HCT116 (cell line): ENCODE measurements around the gene NUB1. TPM values are rescaled to one million over a fixed set of nuclear protein-coding genes. Genes with fewer than 3 reads are reported as not detected.

Experiments used
- ATAC-seq: fragments of 200-7000 bp; cut with Tn5 transposase; 2 replicates; pipeline ENCODE4 v1.9.1; 2020; ENCODE audit warnings: mild to moderate bottlenecking, moderate library complexity
- BruUV-seq: library from RNA; stranded (reverse); fragments of 400-500 nt; replicated peaks from 2 replicates; lab custom pipeline; 2021; lab: Mats Ljungman, UMichigan
- CTCF ChIA-PET: fragments of 300-600 bp; sonication (Branson Sonifier 250); formaldehyde crosslinking; loops from one replicate; lab custom pipeline; 2021; ENCODE audit warnings: antibody characterized with exemption; lab: Charles Lee
- POLR2A ChIA-PET: fragments of 300-600, 350-600 bp; sonication (Branson Sonifier 250); formaldehyde crosslinking; loops from one replicate; lab custom pipeline; 2021; ENCODE audit warnings: antibody characterized with exemption; lab: Charles Lee
- RAD21 ChIA-PET, 2 experiments: fragments of 300-600 bp; sonication (Branson Sonifier 250); formaldehyde crosslinking; loops; one replicate each; lab custom pipeline; 2023; ENCODE audit warnings: low total read pairs in 2 of 2; ENCODE audit not compliant: uncharacterized antibody in 2 of 2, unreplicated experiment in 2 of 2, low non-redundant PET in 1 of 2; lab: Charles Lee
- DNase-seq: peaks from one replicate; pipeline ENCODE4 v3.0.0-alpha.2; 2010; ENCODE audit warnings: low read depth, low spot score
- H2AFZ ChIP-seq: fragments of 200-600 bp; shearing (Covaris generic), sonication (generic); 2 replicates; pipeline ENCODE4 v1.6.1; 2017; ENCODE audit warnings: low read depth, mixed run types, mixed read lengths, antibody characterized with exemption, low read length; ENCODE audit not compliant: poor library complexity, severe bottlenecking
- H3K27ac ChIP-seq: 2 replicates; pipeline ENCODE4 v1.5.1; 2012; ENCODE audit warnings: low read depth, low read length
- H3K27me3 ChIP-seq: fragments of 200-600 bp; sonication (generic); 2 replicates; pipeline ENCODE4 v1.6.1; 2016; ENCODE audit warnings: mixed run types, low read length, mixed read lengths; ENCODE audit not compliant: insufficient read depth
- H3K36me3 ChIP-seq, 2 experiments: fragments of 200-500 bp in 1 of 2; fragments of 200-600 bp in 1 of 2; sonication (Bioruptor generic) in 1 of 2; sonication (generic) in 1 of 2; 2 replicates each; pipeline versions ENCODE4 v1.5.1 to v1.6.1; 2014 to 2016; ENCODE audit warnings: low read length in 2 of 2, inconsistent platforms in 1 of 2, mixed read lengths in 1 of 2, mixed run types in 1 of 2; ENCODE audit not compliant: insufficient read depth in 2 of 2, control insufficient read depth in 1 of 2
- H3K4me1 ChIP-seq, 2 experiments: fragments of 200-600 bp in 1 of 2; sonication (generic) in 1 of 2; 2 replicates each; pipeline versions ENCODE4 v1.5.1 to v1.6.1; 2012 to 2017; ENCODE audit warnings: low read length in 2 of 2, inconsistent platforms in 1 of 2, mild to moderate bottlenecking in 1 of 2, mixed read lengths in 1 of 2, mixed run types in 1 of 2, moderate library complexity in 1 of 2; ENCODE audit not compliant: insufficient read depth in 2 of 2, control insufficient read depth in 1 of 2
- H3K4me2 ChIP-seq: fragments of 200-600 bp; sonication (generic); 2 replicates; pipeline ENCODE4 v1.6.1; 2017; ENCODE audit warnings: mixed run types, low read length, mixed read lengths
- H3K4me3 ChIP-seq, 2 experiments: fragments of 200-600 bp in 1 of 2; sonication (generic) in 1 of 2; replicated peaks in 1 of 2; 2 replicates each; pipeline ENCODE4 v1.5.1; 2011 to 2016; ENCODE audit warnings: low read length in 2 of 2, control low read depth in 1 of 2, low read depth in 1 of 2, mild to moderate bottlenecking in 1 of 2, mixed read lengths in 1 of 2, mixed run types in 1 of 2
- H3K79me2 ChIP-seq: fragments of 200-600 bp; sonication (generic); 2 replicates; pipeline ENCODE4 v1.6.1; 2017; ENCODE audit warnings: mild to moderate bottlenecking, mixed run types, low read length, moderate library complexity, mixed read lengths; ENCODE audit not compliant: insufficient read depth
- H3K9ac ChIP-seq: fragments of 200-600 bp; sonication (generic); 2 replicates; pipeline ENCODE4 v1.6.1; 2016; ENCODE audit warnings: low read length, mixed read lengths
- H3K9me2 ChIP-seq: fragments of 200-600 bp; sonication (generic), shearing (Covaris generic); 2 replicates; pipeline ENCODE4 v1.6.1; 2017; ENCODE audit warnings: mixed run types, mild to moderate bottlenecking, moderate library complexity; ENCODE audit not compliant: insufficient read depth
- H3K9me3 ChIP-seq, 2 experiments: fragments of 200-500 bp in 1 of 2; fragments of 200-600 bp in 1 of 2; sonication (Bioruptor generic) in 1 of 2; sonication (generic) in 1 of 2; 2 replicates each; pipeline ENCODE4 v1.6.1; 2014 to 2017; ENCODE audit warnings: low read length in 2 of 2, mixed read lengths in 2 of 2, inconsistent platforms in 1 of 2, low read depth in 1 of 2, mild to moderate bottlenecking in 1 of 2, mixed run types in 1 of 2, moderate library complexity in 1 of 2; ENCODE audit not compliant: control insufficient read depth in 1 of 2, insufficient read depth in 1 of 2
- H4K20me1 ChIP-seq: fragments of 200-600 bp; sonication (generic), shearing (Covaris generic); 2 replicates; pipeline ENCODE4 v1.6.1; 2017; ENCODE audit warnings: mixed run types, mild to moderate bottlenecking, moderate library complexity; ENCODE audit not compliant: insufficient read depth
- ATF3 ChIP-seq: IDR thresholded peaks from 2 replicates; pipeline ENCODE4 v1.6.1; 2012
- CBX3 ChIP-seq: IDR thresholded peaks from 2 replicates; pipeline ENCODE4 v1.6.1; 2012; ENCODE audit warnings: low read depth
- CEBPB ChIP-seq: IDR thresholded peaks from 2 replicates; pipeline ENCODE4 v1.6.1; 2012; ENCODE audit warnings: low read depth
- CTCF ChIP-seq, 3 experiments: fragments of 200-600 bp in 1 of 3; sonication (generic) in 1 of 3; IDR thresholded peaks in 2 of 3; conservative IDR thresholded peaks in 1 of 3; 2 replicates each; pipeline ENCODE4 v1.5.1; 2012 to 2017; ENCODE audit warnings: low read depth in 2 of 3, low read length in 2 of 3, antibody characterized with exemption in 1 of 3, borderline replicate concordance in 1 of 3, control low read depth in 1 of 3, mild to moderate bottlenecking in 1 of 3, mixed read lengths in 1 of 3, mixed run types in 1 of 3, moderate library complexity in 1 of 3; ENCODE audit not compliant: insufficient read depth in 1 of 3
- EGR1 ChIP-seq: IDR thresholded peaks from 2 replicates; pipeline ENCODE4 v1.6.1; 2012; ENCODE audit warnings: low read depth
- ELF1 ChIP-seq: IDR thresholded peaks from 2 replicates; pipeline ENCODE4 v1.6.1; 2012; ENCODE audit warnings: low read depth, borderline replicate concordance
- EZH2 ChIP-seq: fragments of 200-600 bp; sonication (generic); IDR thresholded peaks from 2 replicates; pipeline ENCODE4 v1.6.1; 2017; ENCODE audit warnings: antibody characterized with exemption, mixed run types
- FOSL1 ChIP-seq: IDR thresholded peaks from 2 replicates; pipeline ENCODE4 v1.6.1; 2012; ENCODE audit warnings: low read depth
- JUND ChIP-seq: IDR thresholded peaks from 2 replicates; pipeline ENCODE4 v1.6.1; 2012
- POLR2A ChIP-seq: IDR thresholded peaks from 2 replicates; pipeline ENCODE4 v1.7.0; 2011; ENCODE audit warnings: borderline replicate concordance; ENCODE audit not compliant: insufficient read depth, insufficient read length; ENCODE audit errors: extremely low read depth
- POLR2AphosphoS5 ChIP-seq: IDR thresholded peaks from 2 replicates; pipeline ENCODE4 v1.6.1; 2011; ENCODE audit warnings: mild to moderate bottlenecking, low read depth, low read length, moderate library complexity
- RAD21 ChIP-seq: IDR thresholded peaks from 2 replicates; pipeline ENCODE4 v1.6.1; 2012; ENCODE audit warnings: low read depth, mild to moderate bottlenecking
- SIN3A ChIP-seq: IDR thresholded peaks from 2 replicates; pipeline ENCODE4 v1.6.1; 2012; ENCODE audit warnings: low read depth
- SP1 ChIP-seq: IDR thresholded peaks from 2 replicates; pipeline ENCODE4 v1.6.1; 2012; ENCODE audit warnings: low read depth
- SRF ChIP-seq: IDR thresholded peaks from 2 replicates; pipeline ENCODE4 v1.6.1; 2012; ENCODE audit warnings: low read depth
- TCF7L2 ChIP-seq: IDR thresholded peaks from 2 replicates; pipeline ENCODE4 v1.7.0; 2011; ENCODE audit warnings: borderline replicate concordance, inconsistent platforms; ENCODE audit not compliant: insufficient read depth, insufficient read length; ENCODE audit errors: extremely low read depth
- YY1 ChIP-seq: IDR thresholded peaks from 2 replicates; pipeline ENCODE4 v1.6.1; 2011; ENCODE audit warnings: low read length, low read depth, moderate library complexity, mild to moderate bottlenecking; ENCODE audit not compliant: insufficient replicate concordance; ENCODE audit errors: extremely low read depth
- ZBTB33 ChIP-seq: IDR thresholded peaks from 2 replicates; pipeline ENCODE4 v1.6.1; 2011; ENCODE audit warnings: mild to moderate bottlenecking, low read length, moderate library complexity; ENCODE audit not compliant: insufficient replicate concordance; ENCODE audit errors: extremely low read depth
- ZFX ChIP-seq: fragments of 450-650 bp; IDR thresholded peaks from 2 replicates; pipeline ENCODE4 v1.6.1; 2017
- intact Hi-C: fragments of 100-400 bp; cut with micrococcal nuclease; formaldehyde crosslinking; loops from 2 replicates; pipeline ENCODE4 v1.10.0; 2022
- total RNA-seq: library from RNA; stranded (reverse); gene quantifications from one replicate; pipeline ENCODE4 v1.2.1, GENCODE V29; 2021; ENCODE audit not compliant: unreplicated experiment
- TF ChIP-seq, protein P1 (sequence below): IDR thresholded peaks from 2 replicates; pipeline ENCODE4 v1.6.1; 2012

NUB1 gene
- total RNA-seq, 1 experiment from 2014 or later, result 44.0 TPM

DNA sequence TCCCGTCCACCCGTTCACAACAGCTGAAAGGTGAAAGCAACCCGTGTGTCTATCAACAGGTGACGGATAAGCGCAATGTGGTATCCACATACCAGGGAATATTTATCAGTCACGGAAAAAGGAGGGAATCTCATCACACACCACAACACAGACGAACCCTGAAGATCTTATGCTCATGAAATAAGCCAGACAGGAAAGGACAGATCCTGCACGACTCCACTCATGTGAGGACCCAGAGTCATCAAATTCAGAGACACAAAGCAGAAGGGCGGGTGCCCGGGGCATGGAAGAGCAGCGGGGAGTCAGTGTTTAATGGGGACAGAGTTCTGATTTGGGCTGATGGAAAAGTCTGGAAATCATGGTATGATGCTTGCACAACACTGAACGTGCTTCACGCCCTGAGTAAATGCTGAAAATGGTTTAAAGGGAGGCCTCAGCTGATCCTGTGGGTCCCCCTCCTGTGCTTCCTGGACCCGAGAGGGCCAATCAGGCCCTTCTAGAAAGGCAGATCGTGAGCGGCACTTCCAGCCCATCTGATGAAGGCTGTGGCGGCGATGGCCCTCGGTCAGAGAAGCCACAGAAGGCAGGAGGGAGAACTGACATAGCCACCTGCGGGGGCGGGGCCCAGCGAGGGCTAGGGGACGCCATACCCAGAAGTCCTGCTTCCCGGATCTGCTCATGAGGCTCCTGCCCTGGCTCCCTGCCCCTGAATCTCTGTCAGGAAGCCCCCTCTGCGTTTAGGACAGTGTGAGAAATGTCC is 49.2 kb downstream of the NUB1 start (continued):
- no peak for TF ChIP-seq POLR2A
- TF ChIP-seq ZFX, result no peak
- no peak for TF ChIP-seq ELF1
- TF ChIP-seq, all 23 proteins: peak for 0

- Histone ChIP-seq H3K27ac (no peak overlapping the region), H3K36me3 (no peaks in the 10 kb centered on the region), H3K27me3 (no peaks in the 10 kb centered on the region), H3K9me3 (no peaks in the 10 kb centered on the region), H3K79me2 (no peaks in the 10 kb centered on the region), H2AFZ (no peak overlapping the region), H3K9me2 (no peaks in the 10 kb centered on the region), H3K4me2 (no peak overlapping the region), H4K20me1 (no peaks in the 10 kb centered on the region), H3K4me3 (no peak overlapping the region), H3K4me1 (peaks cover 4 to 18% of the 10 kb centered on the region in 2 experiments; a peak in 3 of 4 replicates), H3K9ac (no peak overlapping the region)
- intact Hi-C loops, result no loop called here
- DNase-seq (no peak), ATAC-seq (no peak)
- ChIA-PET RAD21 (no interaction called here), POLR2A (no interaction called here), CTCF (no interaction called here)
- TF ChIP-seq SRF, result no peak
- no peak for TF ChIP-seq EGR1
- no peak for TF ChIP-seq CTCF (IDR thresholded peaks at IDR 0.05 in 2 of 3, conservative IDR thresholded peaks at IDR 0.05 in 1 of 3; ENCODE audit: borderline replicate concordance in 1 of 3, insufficient read depth in 1 of 3, low read depth in 2 of 3, low read length in 2 of 3)
- TF ChIP-seq SP1, result no peak
- TF ChIP-seq CEBPB, result no peak
- no peak for TF ChIP-seq CBX3
- no peak for TF ChIP-seq TCF7L2
- TF ChIP-seq RAD21, result no peak
- TF ChIP-seq POLR2A, result no peak
- no peak for TF ChIP-seq JUND
- no peak for TF ChIP-seq FOSL1
- TF ChIP-seq ZFX, result no peak
- no peak for TF ChIP-seq YY1
- TF ChIP-seq, protein P1, sequence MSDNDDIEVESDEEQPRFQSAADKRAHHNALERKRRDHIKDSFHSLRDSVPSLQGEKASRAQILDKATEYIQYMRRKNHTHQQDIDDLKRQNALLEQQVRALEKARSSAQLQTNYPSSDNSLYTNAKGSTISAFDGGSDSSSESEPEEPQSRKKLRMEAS, result no peak
- TF ChIP-seq ATF3, result no peak
- TF ChIP-seq ZBTB33, result no peak
- TF ChIP-seq EZH2, result no peak
- no peak for TF ChIP-seq SIN3A
- TF ChIP-seq ELF1, result no peak
- no peak for TF ChIP-seq POLR2AphosphoS5
- BruUV-seq, result no TSS peak
These were observed 49.7 kb downstream of the NUB1 start for GRCh38 chr7:151391358-151391730.
